IgD-negative memory B cell (primary cell): ENCODE results near the gene BRME1. TPM values are rescaled to one million over a fixed set of nuclear protein-coding genes. Genes with fewer than 3 reads are reported as not detected.
A peak's percentile ranks its signal among the peaks of the same experiment; 100 is the strongest.
"Not testable (repeated sequence)": the region's sequence is repeated elsewhere in the genome, so short reads cannot be mapped to it uniquely, and the experiment has no call there.

ENCODE experiments used
- H3K27ac Mint-ChIP-seq, 3 donors: one replicate each; pipeline ENCODE4 v1.8.0; 2020 to 2022; ENCODE audit warnings: mild to moderate bottlenecking in 3 of 3, mixed read lengths in 3 of 3, moderate library complexity in 1 of 3
- H3K27me3 Mint-ChIP-seq: one replicate; pipeline ENCODE4 v1.8.0; 2021; ENCODE audit warnings: mixed read lengths
- H3K36me3 Mint-ChIP-seq: one replicate; pipeline ENCODE4 v1.8.0; 2020; ENCODE audit warnings: mild to moderate bottlenecking, mixed read lengths
- H3K4me1 Mint-ChIP-seq, 3 donors: one replicate each; pipeline ENCODE4 v1.8.0; 2020 to 2022; ENCODE audit warnings: mixed read lengths in 3 of 3, mild to moderate bottlenecking in 1 of 3
- H3K4me3 Mint-ChIP-seq, 4 donors: one replicate each; pipeline ENCODE4 v1.8.0; 2020 to 2022; ENCODE audit warnings: mild to moderate bottlenecking in 4 of 4, mixed read lengths in 4 of 4, moderate library complexity in 3 of 4
- H3K9me3 Mint-ChIP-seq, 3 donors: one replicate each; pipeline ENCODE4 v1.8.0; 2020 to 2021; ENCODE audit warnings: mixed read lengths in 3 of 3, mild to moderate bottlenecking in 1 of 3
- polyA plus RNA-seq: library from polyadenylated mRNA; unstranded; fragments of 300-500 nt; fragmentation: Illumina TruSeq; gene quantifications from one replicate; pipeline ENCODE4 v1.2.3, GENCODE V29; 2021

BRME1 gene
- polyA plus RNA-seq, 1 donor from 2014 or later, result not detected

- Mint-ChIP-seq H3K4me3 (no peak overlapping the region), H3K36me3 (peaks cover 5% of the 10 kb centered on the region), H3K9me3 (no peaks in the 10 kb centered on the region), H3K4me1 (peaks cover 0 to 3% (median 0%) of the 10 kb centered on the region in 3 donors), H3K27me3 (peaks cover 11% of the 10 kb centered on the region), H3K27ac (no peak overlapping the region)
Observed at GRCh38 chr19:13932911-13933393, 27.0 kb upstream of the BRME1 start.

- Mint-ChIP-seq H3K27ac (no peak overlapping the region), H3K27me3 (peaks cover 9% of the 10 kb centered on the region), H3K9me3 (no peaks in the 10 kb centered on the region), H3K4me1 (peaks cover 0 to 3% (median 0%) of the 10 kb centered on the region in 3 donors), H3K4me3 (no peak overlapping the region), H3K36me3 (peaks cover 3% of the 10 kb centered on the region)
Observed at GRCh38 chr19:13932149-13932637, 26.3 kb upstream of the BRME1 start.

- Mint-ChIP-seq H3K4me3 (no peak overlapping the region), H3K4me1 (peaks cover 0 to 3% (median 0%) of the 10 kb centered on the region in 3 donors), H3K27me3 (peaks cover 9% of the 10 kb centered on the region), H3K36me3 (peaks cover 3% of the 10 kb centered on the region), H3K9me3 (no peaks in the 10 kb centered on the region), H3K27ac (no peak overlapping the region)
Observed at GRCh38 chr19:13931391-13932148, 25.7 kb upstream of the BRME1 start.

- peaks cover 3% of the 10 kb centered on the region for H3K36me3 Mint-ChIP-seq
- H3K4me3 Mint-ChIP-seq, result no peak overlapping the region
- H3K4me1 Mint-ChIP-seq, result peaks cover 0 to 3% (median 3%) of the 10 kb centered on the region in 3 donors
- no peaks in the 10 kb centered on the region for H3K9me3 Mint-ChIP-seq
- peaks cover 6% of the 10 kb centered on the region for H3K27me3 Mint-ChIP-seq
- H3K27ac Mint-ChIP-seq, result no peak overlapping the region
Observed at GRCh38 chr19:13930402-13930801, 24.5 kb upstream of the BRME1 start.

GRCh38 chr19:13929956-13930355, 24.0 kb upstream of the BRME1 start:
- peaks cover 0 to 3% (median 3%) of the 10 kb centered on the region in 3 donors for H3K4me1 Mint-ChIP-seq

GRCh38 chr19:13929340-13929739, 23.4 kb upstream of the BRME1 start:
- peaks cover 10% of the 10 kb centered on the region for H3K36me3 Mint-ChIP-seq
- peaks cover 0 to 3% (median under 1%) of the 10 kb centered on the region in 3 donors for H3K4me1 Mint-ChIP-seq
- H3K27ac Mint-ChIP-seq, result no peak overlapping the region
- no peak overlapping the region for H3K4me3 Mint-ChIP-seq
- peaks cover 4% of the 10 kb centered on the region for H3K27me3 Mint-ChIP-seq
- H3K9me3 Mint-ChIP-seq, result no peaks in the 10 kb centered on the region

More at GRCh38 chr19:13929956-13930355, 24.0 kb upstream of the BRME1 start:
- no peak overlapping the region for H3K4me3 Mint-ChIP-seq
- no peaks in the 10 kb centered on the region for H3K9me3 Mint-ChIP-seq
- H3K36me3 Mint-ChIP-seq, result peaks cover 7% of the 10 kb centered on the region
- no peak overlapping the region for H3K27ac Mint-ChIP-seq
- H3K27me3 Mint-ChIP-seq, result peaks cover 6% of the 10 kb centered on the region

- H3K27me3 Mint-ChIP-seq, result no peaks in the 10 kb centered on the region
- H3K36me3 Mint-ChIP-seq, result peaks cover 18% of the 10 kb centered on the region
- no peak overlapping the region for H3K4me3 Mint-ChIP-seq
- no peaks in the 10 kb centered on the region for H3K9me3 Mint-ChIP-seq
- H3K27ac Mint-ChIP-seq, result no peak overlapping the region
- H3K4me1 Mint-ChIP-seq, result peaks cover 0 to 3% (median 0%) of the 10 kb centered on the region in 3 donors
Observed at GRCh38 chr19:13926715-13927114, 20.8 kb upstream of the BRME1 start.

- Mint-ChIP-seq H3K9me3 (peaks cover 0 to 2% (median 0%) of the 10 kb centered on the region in 3 donors), H3K4me3 (no peak overlapping the region), H3K36me3 (peaks cover 24% of the 10 kb centered on the region), H3K27ac (no peak overlapping the region), H3K27me3 (no peaks in the 10 kb centered on the region), H3K4me1 (peaks cover 0 to 8% (median 0%) of the 10 kb centered on the region in 3 donors)
Observed at GRCh38 chr19:13926010-13926409, 20.1 kb upstream of the BRME1 start.

- H3K4me1 Mint-ChIP-seq, result peaks cover 0 to 8% (median 0%) of the 10 kb centered on the region in 3 donors
- H3K27ac Mint-ChIP-seq, result no peak overlapping the region
- no peak overlapping the region for H3K4me3 Mint-ChIP-seq
- H3K27me3 Mint-ChIP-seq, result no peaks in the 10 kb centered on the region
- peaks cover 25% of the 10 kb centered on the region for H3K36me3 Mint-ChIP-seq
- peaks cover 0 to 2% (median 0%) of the 10 kb centered on the region in 3 donors for H3K9me3 Mint-ChIP-seq
Observed at GRCh38 chr19:13923194-13923987, 17.5 kb upstream of the BRME1 start.

- H3K36me3 Mint-ChIP-seq, result peaks cover 23% of the 10 kb centered on the region
- not testable (repeated sequence) for H3K27ac Mint-ChIP-seq, H3K27me3 Mint-ChIP-seq, H3K9me3 Mint-ChIP-seq, H3K4me1 Mint-ChIP-seq, H3K4me3 Mint-ChIP-seq
Observed at GRCh38 chr19:13922118-13922517, 16.2 kb upstream of the BRME1 start.

- H3K27me3 Mint-ChIP-seq, result no peaks in the 10 kb centered on the region
- peaks cover 0 to 2% (median 0%) of the 10 kb centered on the region in 3 donors for H3K9me3 Mint-ChIP-seq
- peak overlapping the region in 2 of 3 donors; percentile 59 to 67 for H3K27ac Mint-ChIP-seq
- peaks cover 23% of the 10 kb centered on the region for H3K36me3 Mint-ChIP-seq
- H3K4me3 Mint-ChIP-seq, result peak overlapping the region in 1 of 4 donors; percentile 45
- peaks cover 0 to 7% (median 0%) of the 10 kb centered on the region in 3 donors for H3K4me1 Mint-ChIP-seq
Observed at GRCh38 chr19:13920940-13921747, 15.2 kb upstream of the BRME1 start.

GRCh38 chr19:13920524-13920923, 14.6 kb upstream of the BRME1 start:
- H3K4me3 Mint-ChIP-seq, result no peak overlapping the region
- peaks cover 0 to 5% (median 0%) of the 10 kb centered on the region in 3 donors for H3K4me1 Mint-ChIP-seq
- peaks cover 23% of the 10 kb centered on the region for H3K36me3 Mint-ChIP-seq
- H3K9me3 Mint-ChIP-seq, result peaks cover 0 to 2% (median 0%) of the 10 kb centered on the region in 3 donors
- H3K27ac Mint-ChIP-seq, result no peak overlapping the region
- H3K27me3 Mint-ChIP-seq, result no peaks in the 10 kb centered on the region

GRCh38 chr19:13918726-13919411, 13.0 kb upstream of the BRME1 start:
- peaks cover 0 to 5% (median 0%) of the 10 kb centered on the region in 3 donors for H3K4me1 Mint-ChIP-seq
- H3K9me3 Mint-ChIP-seq, result peaks cover 0 to 2% (median 0%) of the 10 kb centered on the region in 3 donors
- H3K36me3 Mint-ChIP-seq, result peaks cover 16% of the 10 kb centered on the region
- no peaks in the 10 kb centered on the region for H3K27me3 Mint-ChIP-seq
- no peak overlapping the region for H3K4me3 Mint-ChIP-seq
- H3K27ac Mint-ChIP-seq, result no peak overlapping the region

- H3K27me3 Mint-ChIP-seq, result no peaks in the 10 kb centered on the region
- peaks cover 0 to 2% (median 0%) of the 10 kb centered on the region in 3 donors for H3K9me3 Mint-ChIP-seq
- H3K27ac Mint-ChIP-seq, result no peak overlapping the region
- peaks cover 13% of the 10 kb centered on the region for H3K36me3 Mint-ChIP-seq
- no peak overlapping the region for H3K4me3 Mint-ChIP-seq
- peaks cover 0 to 5% (median 0%) of the 10 kb centered on the region in 3 donors for H3K4me1 Mint-ChIP-seq
Observed at GRCh38 chr19:13917888-13918406, 12.0 kb upstream of the BRME1 start.
